ENCODE results near the gene C17orf58.
"Not testable (repeated sequence)": the region's sequence is repeated elsewhere in the genome, so short reads cannot be mapped to it uniquely, and the experiment has no call there.

GRCh38 chr17:67960276-67960675 is 36.0 kb downstream of the C17orf58 start:
- not testable (repeated sequence) for TF ChIP-seq POLR2A (IDR thresholded peaks at IDR 0.05; ENCODE audit: low read depth, low read length); FOS (IDR thresholded peaks at IDR 0.05; ENCODE audit: low read depth, low read length); CEBPB (IDR thresholded peaks at IDR 0.05; ENCODE audit: low read depth, low read length); CHD1 (IDR thresholded peaks at IDR 0.05; ENCODE audit: low read depth, low read length); RAD21 (IDR thresholded peaks at IDR 0.05; ENCODE audit: low read length); USF2 (IDR thresholded peaks at IDR 0.05; ENCODE audit: low read depth, low read length); MAZ (IDR thresholded peaks at IDR 0.05; ENCODE audit: borderline replicate concordance, low read depth, low read length); BHLHE40 (IDR thresholded peaks at IDR 0.05; ENCODE audit: low read depth, low read length); RCOR1 (IDR thresholded peaks at IDR 0.05; ENCODE audit: insufficient replicate concordance, low read length); RFX5 (IDR thresholded peaks at IDR 0.05; ENCODE audit: low read depth, low read length); MXI1 (IDR thresholded peaks at IDR 0.05; ENCODE audit: borderline replicate concordance, low read depth, low read length); MAFK (IDR thresholded peaks at IDR 0.05; ENCODE audit: low read depth, low read length); ELK1 (IDR thresholded peaks at IDR 0.05; ENCODE audit: borderline replicate concordance, low read depth, low read length)
- TF ChIP-seq, protein P1, sequence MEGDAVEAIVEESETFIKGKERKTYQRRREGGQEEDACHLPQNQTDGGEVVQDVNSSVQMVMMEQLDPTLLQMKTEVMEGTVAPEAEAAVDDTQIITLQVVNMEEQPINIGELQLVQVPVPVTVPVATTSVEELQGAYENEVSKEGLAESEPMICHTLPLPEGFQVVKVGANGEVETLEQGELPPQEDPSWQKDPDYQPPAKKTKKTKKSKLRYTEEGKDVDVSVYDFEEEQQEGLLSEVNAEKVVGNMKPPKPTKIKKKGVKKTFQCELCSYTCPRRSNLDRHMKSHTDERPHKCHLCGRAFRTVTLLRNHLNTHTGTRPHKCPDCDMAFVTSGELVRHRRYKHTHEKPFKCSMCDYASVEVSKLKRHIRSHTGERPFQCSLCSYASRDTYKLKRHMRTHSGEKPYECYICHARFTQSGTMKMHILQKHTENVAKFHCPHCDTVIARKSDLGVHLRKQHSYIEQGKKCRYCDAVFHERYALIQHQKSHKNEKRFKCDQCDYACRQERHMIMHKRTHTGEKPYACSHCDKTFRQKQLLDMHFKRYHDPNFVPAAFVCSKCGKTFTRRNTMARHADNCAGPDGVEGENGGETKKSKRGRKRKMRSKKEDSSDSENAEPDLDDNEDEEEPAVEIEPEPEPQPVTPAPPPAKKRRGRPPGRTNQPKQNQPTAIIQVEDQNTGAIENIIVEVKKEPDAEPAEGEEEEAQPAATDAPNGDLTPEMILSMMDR (conservative IDR thresholded peaks at IDR 0.05; ENCODE audit: low read depth, low read length) = not testable (repeated sequence)

Measured in IMR-90 (cell line).